ENCODE results near the gene SLC6A9. TPM values are rescaled to one million over a fixed set of nuclear protein-coding genes. Genes with fewer than 3 reads are reported as not detected.

SLC6A9 gene
- total RNA-seq: 1.1 and 1.2 TPM in 2 replicates

DNA sequence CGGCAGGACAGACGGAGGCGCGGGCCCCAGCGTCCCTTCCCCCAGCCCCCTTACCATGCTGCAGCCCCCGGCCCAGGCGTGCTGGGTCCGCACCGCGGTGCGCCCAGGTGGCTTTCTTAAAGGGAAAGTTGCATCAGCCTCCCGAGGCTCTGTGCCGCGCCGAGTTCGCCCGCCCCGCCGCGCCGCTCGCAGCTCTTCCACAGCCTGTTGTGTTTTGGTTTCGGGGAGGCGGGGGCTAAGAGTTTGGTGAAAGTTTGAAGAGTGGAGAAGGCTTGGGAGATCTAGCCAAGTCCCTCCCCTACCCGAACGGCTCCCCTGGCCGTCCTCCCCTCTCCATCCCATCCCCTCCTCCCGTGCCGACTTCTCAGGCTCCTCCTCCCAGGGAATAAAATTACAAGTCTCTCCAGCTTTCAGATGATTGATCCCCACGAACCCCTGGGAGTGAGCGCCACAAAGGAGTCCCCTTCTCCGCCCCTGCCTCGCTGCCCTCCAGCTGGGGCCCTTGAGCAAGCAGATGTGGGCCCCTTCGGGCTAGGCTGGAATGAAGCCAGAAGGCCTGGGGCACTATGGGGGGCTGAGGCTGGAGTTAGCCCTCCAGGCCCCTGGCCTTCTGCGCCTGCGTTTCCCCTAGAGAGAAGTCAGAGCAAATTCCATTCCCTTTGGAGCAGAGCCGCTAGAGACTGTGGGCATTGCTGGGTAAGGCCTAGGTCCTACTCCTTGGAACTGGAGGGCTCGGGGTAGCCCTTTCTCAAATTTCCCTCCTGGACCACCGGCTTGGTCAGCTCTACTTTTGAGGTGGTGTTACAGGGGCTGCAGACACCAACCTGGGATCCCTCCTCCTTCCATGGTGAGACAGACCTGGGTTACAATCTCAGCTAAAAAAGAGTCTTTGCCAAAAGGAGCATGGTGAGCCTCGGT is at the start of gene SLC6A9:
SLC6A9 (minus strand) TSS at position 211 of the 918 bp plus-strand sequence. CDS start 7,185 bp downstream, outside the sequence.

DNA sequence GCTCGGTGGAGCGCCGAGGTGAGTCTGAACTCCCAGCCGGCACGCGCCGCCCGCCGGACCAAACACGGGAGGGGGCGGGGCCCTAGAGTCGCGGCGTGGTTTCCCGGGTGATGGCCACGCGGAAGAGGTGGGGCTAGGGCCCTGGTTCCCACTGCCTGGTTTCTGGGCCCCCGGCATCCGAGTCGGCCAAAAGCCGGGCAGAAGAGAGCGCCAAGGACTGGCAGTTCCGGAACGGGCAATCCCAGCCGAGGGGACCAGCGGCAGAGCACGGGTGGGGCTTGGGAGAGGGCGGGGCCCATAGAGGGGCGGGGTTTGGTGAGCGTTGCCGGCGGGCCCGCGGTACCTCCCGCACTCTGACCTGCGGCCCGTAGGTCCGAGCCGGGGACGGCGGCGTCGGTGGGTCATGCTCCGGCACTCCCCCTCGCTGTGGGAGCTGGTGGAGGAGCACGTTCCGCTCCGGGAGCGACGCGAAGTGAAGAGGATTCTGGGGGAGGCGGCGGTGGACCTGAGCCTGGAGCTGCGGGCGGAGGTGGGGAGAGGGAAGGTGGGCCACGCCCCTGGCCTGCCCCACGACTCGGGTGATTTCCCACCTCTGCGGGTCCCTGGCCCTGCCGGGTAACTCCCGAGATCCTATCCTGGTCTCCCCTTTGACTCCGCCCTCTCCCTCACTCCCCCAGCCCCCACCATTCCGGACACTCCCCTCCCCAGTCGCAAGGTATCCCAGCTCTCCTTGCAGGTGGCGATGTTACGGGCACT is 39.6 kb downstream of the SLC6A9 start, which contains the start of gene CCDC24:
CCDC24 (plus strand) TSS at position 124 of the 756 bp plus-strand sequence; CDS start at position 404, 280 bp downstream.

DNA sequence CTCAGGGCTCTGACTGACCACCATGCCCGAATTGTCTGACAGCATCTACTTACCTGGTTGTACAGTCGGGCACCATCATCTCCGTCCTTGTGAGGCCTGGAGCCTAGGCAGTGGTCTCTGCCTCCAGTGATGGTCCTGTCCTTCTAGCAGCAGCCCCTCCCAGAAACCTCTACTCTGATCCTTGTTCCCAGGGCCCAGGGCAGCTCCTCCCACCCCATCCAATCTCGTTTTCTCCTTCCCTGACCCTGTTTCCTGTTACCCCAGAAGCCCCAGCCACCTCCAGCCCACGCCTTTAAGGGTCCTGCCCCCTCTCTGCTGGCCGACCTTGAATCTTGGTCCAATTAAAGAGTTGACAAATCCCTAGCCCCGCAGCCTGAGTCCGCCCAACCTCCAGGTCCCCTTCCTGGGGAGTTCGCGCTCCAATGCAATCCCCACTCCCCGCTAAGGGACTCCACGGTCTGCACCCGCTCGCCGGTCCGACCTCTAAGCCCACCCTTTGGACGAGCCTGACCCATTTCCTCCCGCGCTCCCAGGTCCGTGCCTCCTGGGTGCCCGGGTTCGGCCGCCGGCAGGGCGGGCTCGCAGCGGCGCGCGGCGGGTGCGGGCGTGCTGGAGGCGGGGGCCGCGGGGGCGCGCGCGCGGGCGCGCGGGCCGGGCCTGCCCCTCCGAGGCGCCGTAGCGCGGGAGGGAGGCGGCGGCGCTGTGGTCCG is 52.6 kb downstream of the SLC6A9 start, which contains the start of gene B4GALT2:
B4GALT2 (plus strand) TSS at position 660 of the 710 bp plus-strand sequence. CDS start 1,951 bp downstream, outside the sequence.

DNA sequence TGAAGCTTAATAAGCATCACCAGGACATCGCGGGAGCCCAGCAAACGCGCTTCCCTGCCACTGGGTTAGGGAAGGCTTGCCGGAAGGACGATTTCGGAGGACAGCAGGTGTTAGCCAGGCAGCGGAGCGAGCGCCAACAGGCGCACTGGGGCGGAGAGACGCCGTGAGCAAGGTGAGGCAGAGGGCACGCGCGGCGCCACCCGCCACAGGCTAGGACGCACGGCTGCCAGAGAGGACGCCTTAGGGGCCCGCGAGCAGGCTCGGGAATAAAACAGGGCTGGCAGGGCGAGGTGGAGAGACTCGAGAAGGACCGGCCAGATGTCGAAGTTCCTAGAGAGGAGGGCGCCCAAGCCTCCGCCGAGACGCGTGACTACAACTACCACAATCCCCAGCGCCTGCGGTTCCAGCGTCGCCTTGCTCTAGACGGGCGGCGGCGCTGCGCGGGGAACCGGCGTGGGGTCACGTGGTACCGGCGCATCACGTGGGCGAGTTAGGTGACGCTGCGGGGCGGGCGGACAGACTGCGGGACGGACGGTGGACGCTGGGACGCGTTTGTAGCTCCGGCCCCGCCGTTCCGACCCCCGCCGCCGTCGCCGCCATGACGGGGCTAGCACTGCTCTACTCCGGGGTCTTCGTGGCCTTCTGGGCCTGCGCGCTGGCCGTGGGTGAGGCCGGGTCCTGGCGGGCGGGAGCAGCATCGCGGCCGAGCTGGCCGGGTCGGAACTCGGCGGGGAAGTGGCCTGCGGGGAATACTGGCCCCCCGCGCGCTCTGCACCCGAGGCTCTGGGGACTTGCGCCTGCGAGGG is 56.6 kb downstream of the SLC6A9 start, which contains the start of gene ATP6V0B:
ATP6V0B (plus strand) TSS at position 518 of the 806 bp plus-strand sequence; CDS start at position 599, 81 bp downstream.

DNA sequence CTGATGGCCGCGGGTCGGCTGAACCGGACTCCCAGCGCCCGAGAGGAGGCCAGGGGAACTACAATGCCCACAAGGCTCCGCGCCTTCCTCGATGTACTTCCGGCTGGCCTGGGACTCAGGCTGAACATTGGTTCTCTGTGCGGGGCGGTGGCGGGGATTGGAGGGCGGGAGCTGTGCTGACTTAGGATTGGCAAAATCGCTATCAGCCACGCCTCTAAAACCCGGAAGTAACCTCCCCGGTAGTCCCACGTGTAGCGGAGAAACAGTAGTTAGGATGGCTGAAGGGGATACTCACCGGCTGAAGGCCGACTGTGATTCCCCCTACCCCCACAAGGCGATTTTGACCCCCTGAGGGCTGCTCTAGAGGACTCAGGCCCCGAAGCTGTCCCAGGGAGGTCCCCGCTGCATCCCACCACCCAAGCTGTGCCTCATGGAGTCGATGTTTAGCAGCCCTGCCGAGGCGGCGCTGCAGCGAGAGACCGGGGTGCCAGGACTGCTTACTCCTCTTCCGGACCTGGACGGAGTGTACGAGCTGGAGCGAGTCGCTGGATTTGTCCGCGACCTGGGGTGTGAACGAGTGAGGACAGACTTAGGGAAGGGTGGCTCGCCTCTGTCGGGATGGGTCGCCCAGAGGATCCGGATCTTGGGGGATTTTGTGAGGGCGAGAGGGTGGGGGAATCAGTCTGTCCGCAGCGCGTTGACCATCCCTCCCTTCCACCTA is 61.4 kb downstream of the SLC6A9 start, which contains the start of gene DPH2:
DPH2 (plus strand) TSS at position 265 of the 721 bp plus-strand sequence; CDS start at position 431, 166 bp downstream.

Other genes with a start within 250 kb of the SLC6A9 start
- under 0.01 TPM in 2 replicates for gene ARTN, start 97.7 kb downstream of the SLC6A9 start, total RNA-seq
- 16.5 and 19.5 TPM in 2 replicates for gene IPO13, start 84.5 kb downstream of the SLC6A9 start, total RNA-seq
- gene DPH2, start 61.5 kb downstream of the SLC6A9 start, total RNA-seq: 12.9 and 20.7 TPM in 2 replicates
- 70.5 and 84.3 TPM in 2 replicates for gene ATP6V0B, start 56.5 kb downstream of the SLC6A9 start, total RNA-seq
- 80.1 and 89.9 TPM in 2 replicates for gene B4GALT2, start 52.3 kb downstream of the SLC6A9 start, total RNA-seq
- gene CCDC24, start 39.9 kb downstream of the SLC6A9 start, total RNA-seq: 2.5 and 2.9 TPM in 2 replicates
- 0.37 TPM in 1 of 2 replicates, not detected in the other for gene KLF17, start 87.4 kb upstream of the SLC6A9 start, total RNA-seq
- not detected in 2 replicates for gene KLF18, start 110.2 kb upstream of the SLC6A9 start, total RNA-seq
- 14.7 and 15.4 TPM in 2 replicates for gene DMAP1, start 182.0 kb upstream of the SLC6A9 start, total RNA-seq